HL-60 (cell line): ENCODE data around the gene CEP164.
A peak's percentile ranks its signal among the peaks of the same experiment; 100 is the strongest.
"Not testable (repeated sequence)": the region's sequence is repeated elsewhere in the genome, so short reads cannot be mapped to it uniquely, and the experiment has no call there.

Source experiments
- DNase-seq, 2 experiments: peaks; one replicate each; pipeline ENCODE4 v3.0.0-alpha.2; 2010 to 2020; ENCODE audit warnings: low read depth in 1 of 2, low spot score in 1 of 2
- H3K27ac ChIP-seq: fragments of 250-450 bp; sonication (Bioruptor Pico); replicated peaks from 2 replicates; pipeline ENCODE4 v1.5.1; 2020; ENCODE audit warnings: mild to moderate bottlenecking, moderate library complexity
- H3K27me3 ChIP-seq: fragments of 250-450 bp; sonication (Bioruptor Pico); 2 replicates; pipeline ENCODE4 v1.5.1; 2021; ENCODE audit warnings: mild to moderate bottlenecking, moderate library complexity; ENCODE audit not compliant: insufficient read depth, poor library complexity, severe bottlenecking
- H3K4me3 ChIP-seq: replicated peaks from 2 replicates; pipeline ENCODE4 v1.5.1; 2011; ENCODE audit warnings: mild to moderate bottlenecking, control low read depth, low read length; ENCODE audit not compliant: insufficient read depth
- CTCF ChIP-seq: IDR thresholded peaks from one replicate; pipeline ENCODE4 v1.5.1; 2011; ENCODE audit warnings: low read length, control low read depth, inconsistent platforms; ENCODE audit not compliant: insufficient read depth
- GABPA ChIP-seq: IDR thresholded peaks from 2 replicates; pipeline ENCODE4 v1.6.1; 2012; ENCODE audit warnings: low read depth
- POLR2AphosphoS5 ChIP-seq: IDR thresholded peaks from 2 replicates; pipeline ENCODE4 v1.6.1; 2012; ENCODE audit warnings: low read depth
- REST ChIP-seq: IDR thresholded peaks from 2 replicates; pipeline ENCODE4 v1.6.1; 2012; ENCODE audit warnings: low read depth; ENCODE audit not compliant: insufficient replicate concordance
- SPI1 ChIP-seq: IDR thresholded peaks from 2 replicates; pipeline ENCODE4 v1.6.1; 2012; ENCODE audit warnings: low read depth, mild to moderate bottlenecking, borderline replicate concordance

Gene CEP164

GRCh38 chr11:117318738-117319137 is 8.9 kb upstream of the CEP164 start:
- no peak overlapping the region for H3K4me3 ChIP-seq
- H3K27me3 ChIP-seq = peaks cover 10% of the 10 kb centered on the region
- DNase-seq = no peak
- TF ChIP-seq REST = no peak
- no peak for TF ChIP-seq GABPA
- no peak for TF ChIP-seq SPI1
- TF ChIP-seq POLR2AphosphoS5 = no peak
- no peak for TF ChIP-seq CTCF
- no peak overlapping the region for H3K27ac ChIP-seq

GRCh38 chr11:117319214-117319840 is 8.3 kb upstream of the CEP164 start:
- no peak for TF ChIP-seq REST
- no peak for TF ChIP-seq SPI1
- TF ChIP-seq CTCF = no peak
- no peak for TF ChIP-seq POLR2AphosphoS5
- TF ChIP-seq GABPA = no peak
- H3K4me3 ChIP-seq = no peak overlapping the region
- H3K27ac ChIP-seq = no peak overlapping the region
- no peak for DNase-seq
- H3K27me3 ChIP-seq = peaks cover 10% of the 10 kb centered on the region

GRCh38 chr11:117327255-117327566 is 443 bp upstream of the CEP164 start:
- not testable (repeated sequence) for DNase-seq
- H3K27ac ChIP-seq = peak overlapping the region; percentile 90

GRCh38 chr11:117328375-117329010 is 839 bp downstream of the CEP164 start:
- DNase-seq = peak in 1 of 2 experiments; percentile 10
- H3K27me3 ChIP-seq = no peaks in the 10 kb centered on the region
- TF ChIP-seq REST (no peak), SPI1 (no peak), POLR2AphosphoS5 (no peak), GABPA (no peak), CTCF (no peak)
- peak overlapping the region; percentile 68 for H3K4me3 ChIP-seq
- peak overlapping the region; percentile 90 for H3K27ac ChIP-seq

More at GRCh38 chr11:117327255-117327566, 443 bp upstream of the CEP164 start:
- H3K4me3 ChIP-seq = peak overlapping the region; percentile 68
- not testable (repeated sequence) for H3K27me3 ChIP-seq
